ENCODE data around the gene CEP350. TPM values are rescaled to one million over a fixed set of nuclear protein-coding genes. Genes with fewer than 3 reads are reported as not detected.

The CEP350 gene
- total RNA-seq, 2 experiments from 2014 or later: 48.6 to 54.2 TPM

DNA sequence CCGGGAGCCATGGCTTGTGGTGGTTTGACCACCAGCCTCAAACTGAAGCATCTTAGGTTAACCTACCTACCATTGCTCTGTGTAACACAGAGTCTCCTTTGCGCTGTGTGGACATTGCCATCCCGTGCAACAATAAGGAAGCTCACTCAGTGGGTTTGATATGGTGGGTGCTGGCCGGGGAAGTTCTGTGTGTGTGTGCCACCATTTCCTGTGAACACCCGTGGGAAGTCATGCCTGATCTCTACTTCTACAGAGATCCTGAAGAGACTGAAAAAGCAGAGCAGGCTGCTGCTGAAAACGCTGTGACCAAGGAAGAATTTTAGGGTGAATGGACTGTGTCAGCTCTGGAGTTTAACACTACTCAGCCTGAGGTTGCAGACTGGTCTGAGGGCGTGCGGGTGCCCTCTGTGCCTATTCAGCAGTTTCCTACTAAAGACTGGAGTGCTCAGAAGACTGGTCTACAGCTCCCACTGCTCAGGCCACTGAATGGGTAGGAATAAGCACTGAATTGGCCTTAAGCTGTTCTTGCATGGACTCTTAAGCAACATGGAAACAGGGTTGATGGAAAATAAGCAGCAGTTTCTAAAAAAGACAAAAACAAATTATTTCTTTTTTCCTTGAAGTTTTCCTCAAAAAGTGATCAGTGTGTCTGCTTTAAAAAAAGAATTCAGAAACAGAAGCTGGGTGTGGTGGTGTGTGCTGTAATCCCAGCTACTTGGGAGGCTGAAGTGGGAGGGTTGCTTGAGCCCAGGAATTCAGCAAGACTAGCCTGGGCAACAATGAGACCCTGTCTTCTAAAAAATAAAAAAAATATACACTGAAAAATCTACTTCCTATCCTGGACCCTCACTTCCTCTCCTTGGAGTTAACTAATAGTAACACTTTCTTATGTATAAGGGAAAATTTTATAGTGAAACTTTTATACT lies 14.6 kb downstream of the CEP350 start:
- no peak overlapping the region for H3K27ac ChIP-seq (ENCODE audit: low read depth, low read length, poor library complexity, severe bottlenecking)
- POLR2A ChIA-PET: interaction anchor here (0.6 kb wide), 1 partner anchor 494 kb away, joined by 4 read pairs; no protein-coding TSS in a partner anchor

DNA sequence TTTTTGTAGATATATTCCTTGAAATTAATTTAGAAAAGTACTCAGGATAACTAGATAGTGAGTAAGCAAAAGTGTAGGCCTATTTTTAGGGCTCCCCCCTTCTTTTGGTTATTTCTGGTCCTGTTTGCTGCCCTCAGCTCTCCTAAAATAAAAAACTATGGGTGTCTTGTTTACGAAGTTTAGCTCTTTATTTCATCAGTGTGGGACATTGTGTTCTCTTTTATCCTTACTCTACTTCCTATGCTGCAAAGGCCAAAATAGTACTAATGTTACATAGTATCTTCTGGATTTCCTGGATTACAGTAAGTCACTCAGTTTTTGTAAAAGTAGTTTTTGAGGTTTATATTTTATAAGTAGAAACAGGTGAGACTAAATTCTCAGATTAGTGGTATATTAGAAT lies 15.4 kb downstream of the CEP350 start:
- H3K27ac ChIP-seq (ENCODE audit: low read depth, low read length, poor library complexity, severe bottlenecking): no peak overlapping the region
- peaks cover 37% of the 10 kb centered on the region for H3K36me3 ChIP-seq (ENCODE audit: insufficient read depth, low read length)
- H3K9me3 ChIP-seq (ENCODE audit: low read length): peaks cover 22% of the 10 kb centered on the region
- peaks cover 85% of the 10 kb centered on the region for H3K79me2 ChIP-seq (ENCODE audit: insufficient read depth, low read depth, low read length)
- TF ChIP-seq EZH2phosphoT487 (IDR thresholded peaks at IDR 0.05; ENCODE audit: borderline replicate concordance, low read depth, low read length): no peak
- TF ChIP-seq, protein P1, sequence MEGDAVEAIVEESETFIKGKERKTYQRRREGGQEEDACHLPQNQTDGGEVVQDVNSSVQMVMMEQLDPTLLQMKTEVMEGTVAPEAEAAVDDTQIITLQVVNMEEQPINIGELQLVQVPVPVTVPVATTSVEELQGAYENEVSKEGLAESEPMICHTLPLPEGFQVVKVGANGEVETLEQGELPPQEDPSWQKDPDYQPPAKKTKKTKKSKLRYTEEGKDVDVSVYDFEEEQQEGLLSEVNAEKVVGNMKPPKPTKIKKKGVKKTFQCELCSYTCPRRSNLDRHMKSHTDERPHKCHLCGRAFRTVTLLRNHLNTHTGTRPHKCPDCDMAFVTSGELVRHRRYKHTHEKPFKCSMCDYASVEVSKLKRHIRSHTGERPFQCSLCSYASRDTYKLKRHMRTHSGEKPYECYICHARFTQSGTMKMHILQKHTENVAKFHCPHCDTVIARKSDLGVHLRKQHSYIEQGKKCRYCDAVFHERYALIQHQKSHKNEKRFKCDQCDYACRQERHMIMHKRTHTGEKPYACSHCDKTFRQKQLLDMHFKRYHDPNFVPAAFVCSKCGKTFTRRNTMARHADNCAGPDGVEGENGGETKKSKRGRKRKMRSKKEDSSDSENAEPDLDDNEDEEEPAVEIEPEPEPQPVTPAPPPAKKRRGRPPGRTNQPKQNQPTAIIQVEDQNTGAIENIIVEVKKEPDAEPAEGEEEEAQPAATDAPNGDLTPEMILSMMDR (conservative IDR thresholded peaks at IDR 0.05; ENCODE audit: low read length): no peak
- H3K4me1 ChIP-seq (ENCODE audit: insufficient read depth, low read length, poor library complexity, severe bottlenecking): no peaks in the 10 kb centered on the region
- ChIA-PET CTCF (ENCODE audit: unreplicated experiment) (no interaction called here), POLR2A (no interaction called here)
- H2AFZ ChIP-seq (ENCODE audit: low read length): no peak overlapping the region
- no peaks in the 10 kb centered on the region for H3K9me2 ChIP-seq (ENCODE audit: insufficient read depth, low read length)
- H3K4me3 ChIP-seq (ENCODE audit: low read depth, low read length, poor library complexity, severe bottlenecking): no peak overlapping the region
- peaks cover 3% of the 10 kb centered on the region; the same call in 1 of the 2 replicates for H4K20me1 ChIP-seq (ENCODE audit: insufficient read depth, low read length)
- DNase-seq (ENCODE audit: low spot score): no peak
- intact Hi-C loops (cut with micrococcal nuclease; ENCODE audit: unreplicated experiment): no loop called here
- no TSS peak for BruUV-seq (replicated peaks)
- no peak overlapping the region for H3K4me2 ChIP-seq (ENCODE audit: low read length)

More for the DNA sequence above, 14.6 kb downstream of the CEP350 start:
- no TSS peak for BruUV-seq (replicated peaks)
- Histone ChIP-seq H3K9me3 (ENCODE audit: low read length) (peaks cover 29% of the 10 kb centered on the region), H3K36me3 (ENCODE audit: insufficient read depth, low read length) (peaks cover 37% of the 10 kb centered on the region), H2AFZ (ENCODE audit: low read length) (no peak overlapping the region), H4K20me1 (ENCODE audit: insufficient read depth, low read length) (no peaks in the 10 kb centered on the region; the same call in 1 of the 2 replicates), H3K9me2 (ENCODE audit: insufficient read depth, low read length) (no peaks in the 10 kb centered on the region), H3K4me1 (ENCODE audit: insufficient read depth, low read length, poor library complexity, severe bottlenecking) (no peaks in the 10 kb centered on the region), H3K4me2 (ENCODE audit: low read length) (no peak overlapping the region), H3K4me3 (ENCODE audit: low read depth, low read length, poor library complexity, severe bottlenecking) (no peak overlapping the region), H3K79me2 (ENCODE audit: insufficient read depth, low read depth, low read length) (peaks cover 85% of the 10 kb centered on the region)
- intact Hi-C loops (cut with micrococcal nuclease; ENCODE audit: unreplicated experiment): no loop called here
- TF ChIP-seq, protein P1 (conservative IDR thresholded peaks at IDR 0.05; ENCODE audit: low read length): no peak
- TF ChIP-seq EZH2phosphoT487 (IDR thresholded peaks at IDR 0.05; ENCODE audit: borderline replicate concordance, low read depth, low read length): no peak
- no peak for DNase-seq (ENCODE audit: low spot score)
- CTCF ChIA-PET (ENCODE audit: unreplicated experiment): no interaction called here
